NB4 (cell line): ENCODE measurements around the gene FRMD4B.

Experiments used
- DNase-seq: peaks from one replicate; pipeline ENCODE4 v3.0.0; 2010; ENCODE audit warnings: low read depth
- H3K4me3 ChIP-seq: one replicate; pipeline ENCODE4 v1.5.1; 2011; ENCODE audit warnings: mild to moderate bottlenecking, low read depth, low read length, moderate library complexity
- CTCF ChIP-seq: IDR thresholded peaks from one replicate; pipeline ENCODE4 v1.5.1; 2012; ENCODE audit warnings: low read depth, low read length
- MAX ChIP-seq: IDR thresholded peaks from 2 replicates; pipeline ENCODE4 v1.6.1; 2011; ENCODE audit warnings: low read depth, low read length
- MYC ChIP-seq: IDR thresholded peaks from 2 replicates; pipeline ENCODE4 v1.6.1; 2011; ENCODE audit warnings: low read depth, low read length
- POLR2A ChIP-seq: IDR thresholded peaks from 2 replicates; pipeline ENCODE4 v1.6.1; 2011; ENCODE audit warnings: mild to moderate bottlenecking; ENCODE audit not compliant: insufficient read length; ENCODE audit errors: extremely low read depth

Gene FRMD4B

GRCh38 chr3:69318410-69318809 lies 67.5 kb downstream of the FRMD4B start:
- TF ChIP-seq CTCF (no peak), POLR2A (no peak), MAX (no peak), MYC (no peak)
- H3K4me3 ChIP-seq, result no peak overlapping the region
- DNase-seq, result no peak

- DNase-seq, result no peak
- no peak overlapping the region for H3K4me3 ChIP-seq
- TF ChIP-seq MYC (no peak), MAX (no peak), POLR2A (no peak), CTCF (no peak)
These were observed 72.6 kb downstream of the FRMD4B start for GRCh38 chr3:69313251-69313650.

GRCh38 chr3:69309814-69310213 lies 76.1 kb downstream of the FRMD4B start:
- TF ChIP-seq MYC (no peak), CTCF (no peak), MAX (no peak), POLR2A (no peak)
- no peak overlapping the region for H3K4me3 ChIP-seq
- peak; percentile 12 for DNase-seq

- no peak overlapping the region for H3K4me3 ChIP-seq
- TF ChIP-seq MAX, result no peak
- no peak for TF ChIP-seq POLR2A
- no peak for TF ChIP-seq MYC
- TF ChIP-seq CTCF, result peak; percentile 89
- DNase-seq, result peak; percentile 72
These were observed 79.4 kb downstream of the FRMD4B start for GRCh38 chr3:69306239-69307185.

GRCh38 chr3:69305011-69305410 lies 80.9 kb downstream of the FRMD4B start:
- DNase-seq, result no peak
- TF ChIP-seq POLR2A (no peak), MYC (no peak), MAX (no peak)
- no peak overlapping the region for H3K4me3 ChIP-seq

GRCh38 chr3:69304396-69304795 lies 81.5 kb downstream of the FRMD4B start:
- no peak overlapping the region for H3K4me3 ChIP-seq
- DNase-seq, result no peak
- TF ChIP-seq CTCF, result no peak
- no peak for TF ChIP-seq MAX
- no peak for TF ChIP-seq POLR2A
- no peak for TF ChIP-seq MYC
